ENCODE data around the gene ZNF30. TPM values are rescaled to one million over a fixed set of nuclear protein-coding genes. Genes with fewer than 3 reads are reported as not detected.

Gene ZNF30
- total RNA-seq, 2 donors from 2014 or later = 1.3 to 2.1 TPM

GRCh38 chr19:34983786-34984185 lies 57.1 kb downstream of the ZNF30 start:
- Histone ChIP-seq H3K4me1 (no peaks in the 10 kb centered on the region), H3K36me3 (no peaks in the 10 kb centered on the region), H3K27me3 (no peaks in the 10 kb centered on the region), H3K9me3 (no peaks in the 10 kb centered on the region), H3K27ac (no peak overlapping the region), H3K4me3 (no peak overlapping the region), H3K9ac (ENCODE audit: low read depth in 2 of 2, low read length in 2 of 2) (no peak overlapping the region)
- no peak for TF ChIP-seq CTCF (IDR thresholded peaks at IDR 0.05)
- intact Hi-C loops (cut with DNase I) = no loop called here
- no peak for DNase-seq

GRCh38 chr19:34984287-34984686 lies 57.6 kb downstream of the ZNF30 start:
- Histone ChIP-seq H3K9ac (ENCODE audit: low read depth in 2 of 2, low read length in 2 of 2) (no peak overlapping the region), H3K27me3 (no peaks in the 10 kb centered on the region), H3K4me3 (no peak overlapping the region), H3K36me3 (no peaks in the 10 kb centered on the region), H3K9me3 (no peaks in the 10 kb centered on the region), H3K4me1 (no peaks in the 10 kb centered on the region), H3K27ac (no peak overlapping the region)
- DNase-seq = no peak
- TF ChIP-seq CTCF (IDR thresholded peaks at IDR 0.05) = no peak
- intact Hi-C loops (cut with DNase I) = no loop called here

- TF ChIP-seq CTCF (IDR thresholded peaks at IDR 0.05) = no peak
- no peak overlapping the region for H3K27ac ChIP-seq
- intact Hi-C loops (cut with DNase I) = no loop called here
- H3K27me3 ChIP-seq = no peaks in the 10 kb centered on the region
- H3K4me1 ChIP-seq = no peaks in the 10 kb centered on the region
- DNase-seq = peak; percentile 57
- no peak overlapping the region for H3K9ac ChIP-seq (ENCODE audit: low read depth in 2 of 2, low read length in 2 of 2)
- no peaks in the 10 kb centered on the region for H3K36me3 ChIP-seq
- no peaks in the 10 kb centered on the region for H3K9me3 ChIP-seq
- H3K4me3 ChIP-seq = no peak overlapping the region
These were observed 58.7 kb downstream of the ZNF30 start for GRCh38 chr19:34985249-34986022.

- Histone ChIP-seq H3K27ac (no peak overlapping the region), H3K36me3 (no peaks in the 10 kb centered on the region), H3K4me3 (no peak overlapping the region), H3K9me3 (no peaks in the 10 kb centered on the region), H3K4me1 (no peaks in the 10 kb centered on the region), H3K9ac (ENCODE audit: low read depth in 2 of 2, low read length in 2 of 2) (no peak overlapping the region), H3K27me3 (no peaks in the 10 kb centered on the region)
- TF ChIP-seq CTCF (IDR thresholded peaks at IDR 0.05) = no peak
- no peak for DNase-seq
- intact Hi-C loops (cut with DNase I) = no loop called here
These were observed 61.4 kb downstream of the ZNF30 start for GRCh38 chr19:34988119-34988518.

GRCh38 chr19:34989298-34989697 lies 62.6 kb downstream of the ZNF30 start:
- no peak for TF ChIP-seq CTCF (IDR thresholded peaks at IDR 0.05)
- intact Hi-C loops (cut with DNase I) = no loop called here
- H3K27ac ChIP-seq = no peak overlapping the region
- H3K9ac ChIP-seq (ENCODE audit: low read depth in 2 of 2, low read length in 2 of 2) = no peak overlapping the region
- H3K36me3 ChIP-seq = no peaks in the 10 kb centered on the region
- no peak overlapping the region for H3K4me3 ChIP-seq
- no peaks in the 10 kb centered on the region for H3K9me3 ChIP-seq
- no peaks in the 10 kb centered on the region for H3K27me3 ChIP-seq
- H3K4me1 ChIP-seq = peaks cover 3% of the 10 kb centered on the region
- DNase-seq = no peak

Measured in colonic mucosa (tissue), 4 donors.